Hematopoietic multipotent progenitor cell (in vitro differentiated cells): ENCODE measurements around the gene AGMO. TPM values are rescaled to one million over a fixed set of nuclear protein-coding genes. Genes with fewer than 3 reads are reported as not detected.

Experiments
- DNase-seq, 3 donors: peaks; one replicate each; pipeline ENCODE4 v3.0.0-alpha.2; 2011 to 2015; ENCODE audit warnings: low read depth in 2 of 3, low spot score in 2 of 3
- total RNA-seq: library from RNA; depleted of rRNA; stranded (reverse); fragments of >200 nt; gene quantifications from one replicate; pipeline ENCODE4 v1.2.3, GENCODE V29; 2012

AGMO gene
- total RNA-seq, 1 donor = not detected

DNA sequence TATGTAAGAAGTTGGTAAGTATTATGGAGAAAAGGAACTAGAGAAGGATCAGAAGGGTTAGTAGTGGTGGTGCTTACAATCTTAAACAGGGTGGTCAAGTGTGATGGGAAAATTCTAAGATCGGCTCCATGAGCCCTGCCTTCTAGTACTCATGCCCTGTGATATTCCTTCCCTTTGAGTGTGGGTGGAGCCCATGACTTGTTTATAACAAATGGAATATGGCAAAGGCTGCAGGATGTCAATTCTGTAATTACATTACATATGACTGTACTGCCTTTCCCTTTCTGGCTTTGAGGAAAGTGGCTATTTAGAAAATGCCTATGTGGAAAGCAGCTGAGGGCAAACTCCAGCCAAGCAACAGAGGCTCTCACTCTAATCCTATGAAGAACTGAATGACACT lies 309.6 kb downstream of the AGMO start:
- DNase-seq = no peak

DNA sequence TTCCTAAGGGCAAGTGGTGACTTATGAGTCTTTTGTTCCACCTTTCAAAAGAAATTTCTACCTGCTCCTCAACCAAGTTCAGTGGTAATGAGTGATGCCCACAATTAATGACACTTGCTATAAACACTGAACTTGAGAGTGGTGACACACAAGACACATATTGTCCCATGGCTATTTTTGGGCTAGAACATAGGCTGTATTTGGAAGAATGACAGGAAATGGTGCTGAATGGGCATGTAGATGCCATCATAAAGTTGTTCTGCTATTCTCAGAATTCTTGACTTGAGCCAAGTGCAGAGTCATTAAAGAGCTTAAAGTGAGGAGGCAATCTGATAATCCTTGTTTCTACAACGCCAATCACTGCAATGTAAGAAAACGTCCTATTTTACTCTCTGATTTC lies 313.3 kb downstream of the AGMO start:
- DNase-seq = no peak

DNA sequence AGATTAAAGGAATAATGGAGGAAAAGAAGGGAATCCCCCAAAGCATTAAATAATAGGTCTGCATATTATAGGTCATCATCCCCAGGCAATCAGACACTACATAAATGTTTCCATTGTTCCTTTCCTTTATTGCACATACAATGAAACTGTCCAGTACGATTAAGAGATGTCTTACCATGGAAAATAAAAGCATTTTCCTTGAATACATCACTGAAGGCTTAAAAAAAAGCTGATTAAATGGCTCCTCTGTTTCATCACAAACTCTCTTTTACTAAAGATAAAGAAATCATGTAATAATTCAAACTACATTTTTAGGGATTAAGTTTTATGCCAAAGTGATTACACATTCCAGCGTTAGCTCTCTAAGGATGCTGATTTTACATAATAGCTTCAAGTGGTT lies 316.0 kb downstream of the AGMO start:
- DNase-seq = no peak

DNA sequence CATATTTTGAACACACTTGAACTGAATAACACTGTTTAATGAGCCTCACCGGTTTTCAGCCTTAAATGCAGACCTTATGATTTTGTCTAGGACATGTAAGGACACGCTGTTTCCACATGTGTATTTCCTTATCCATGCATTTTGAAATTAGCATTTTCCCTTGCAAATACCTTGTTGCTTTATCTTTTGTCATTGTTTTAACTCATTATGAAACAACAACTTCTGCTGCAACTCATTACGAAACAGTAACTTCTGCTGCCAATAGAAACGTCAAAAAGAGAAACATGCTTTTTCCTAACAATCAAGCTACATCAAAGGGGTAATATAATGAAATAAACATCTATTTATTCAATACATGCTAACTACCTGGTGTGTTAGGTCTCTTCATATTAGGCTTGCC lies 322.0 kb downstream of the AGMO start:
- DNase-seq = no peak

DNA sequence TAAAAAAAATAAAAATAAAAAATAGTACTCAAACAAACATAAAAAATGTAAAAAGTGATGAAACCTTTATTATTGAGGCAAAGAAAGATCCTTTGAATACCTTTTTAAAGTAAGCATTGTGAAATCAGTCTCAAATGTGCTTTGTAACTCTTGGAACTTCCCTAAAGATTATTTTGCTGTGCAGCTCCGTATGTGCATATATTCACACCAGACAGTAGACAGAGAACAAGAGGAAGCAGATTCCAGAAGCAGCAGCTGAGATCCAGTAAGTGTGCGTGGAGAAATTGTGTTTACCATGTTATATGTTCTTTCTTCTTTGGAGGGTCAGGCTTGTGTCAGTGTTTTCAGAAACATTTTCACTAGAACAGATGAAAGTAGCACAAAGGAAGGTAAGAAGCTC lies 324.9 kb downstream of the AGMO start:
- DNase-seq = peak in 1 of 3 donors; percentile 49

DNA sequence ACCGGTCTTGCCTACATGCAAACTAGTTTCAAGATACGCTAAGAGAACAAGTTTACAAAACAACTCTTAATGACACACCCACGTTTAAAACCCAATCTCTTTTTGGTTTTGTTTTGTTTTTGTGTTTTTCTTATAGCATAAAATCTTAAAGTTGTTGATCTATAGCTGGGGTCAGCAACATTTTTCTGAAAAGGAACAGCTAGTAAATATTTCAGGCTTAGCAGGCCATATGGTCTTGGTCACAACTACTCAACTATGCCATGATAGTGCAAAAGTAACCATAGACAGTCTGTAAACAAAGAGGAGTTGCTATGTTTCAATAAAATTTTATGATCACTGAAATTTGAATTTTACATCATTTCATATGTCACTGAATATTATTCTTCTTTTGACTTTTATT lies 327.4 kb downstream of the AGMO start:
- DNase-seq = no peak

DNA sequence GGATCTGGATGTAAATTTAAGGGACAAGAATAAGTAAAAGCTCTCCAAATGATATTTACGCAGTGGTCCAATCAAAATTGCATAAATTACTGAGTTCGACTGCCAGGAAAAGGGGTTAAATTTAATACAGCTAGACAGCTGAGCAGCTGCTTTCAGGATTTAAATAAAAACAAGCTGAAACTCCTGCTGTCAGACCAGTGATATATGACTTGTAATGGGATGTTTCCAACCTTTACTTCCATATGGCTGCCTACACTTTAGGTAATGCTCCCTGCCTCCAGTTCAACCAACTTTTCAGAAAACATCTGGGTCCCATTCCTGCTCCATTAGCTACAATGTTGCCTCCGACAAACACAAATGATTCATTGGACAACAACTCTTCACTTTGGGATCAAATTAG lies 333.0 kb downstream of the AGMO start:
- no peak for DNase-seq

DNA sequence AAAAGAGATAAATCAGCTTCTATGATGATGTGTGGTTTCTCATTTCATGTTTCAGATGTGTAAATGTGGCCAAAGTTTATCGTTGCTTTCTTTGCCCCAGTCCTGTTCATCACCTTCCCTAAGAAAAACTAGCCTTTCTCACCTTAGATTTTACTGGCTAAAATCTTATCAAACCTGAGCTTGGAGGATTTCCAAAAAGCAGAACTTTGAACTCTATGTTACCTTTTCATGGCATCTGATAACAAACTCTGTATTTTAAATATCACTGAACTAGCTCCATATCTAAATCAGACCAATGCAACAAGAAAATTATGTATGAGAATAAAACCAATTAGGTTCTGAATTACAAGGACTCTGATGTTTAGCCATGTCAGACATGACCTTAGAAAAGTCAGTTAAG lies 335.8 kb downstream of the AGMO start:
- no peak for DNase-seq

DNA sequence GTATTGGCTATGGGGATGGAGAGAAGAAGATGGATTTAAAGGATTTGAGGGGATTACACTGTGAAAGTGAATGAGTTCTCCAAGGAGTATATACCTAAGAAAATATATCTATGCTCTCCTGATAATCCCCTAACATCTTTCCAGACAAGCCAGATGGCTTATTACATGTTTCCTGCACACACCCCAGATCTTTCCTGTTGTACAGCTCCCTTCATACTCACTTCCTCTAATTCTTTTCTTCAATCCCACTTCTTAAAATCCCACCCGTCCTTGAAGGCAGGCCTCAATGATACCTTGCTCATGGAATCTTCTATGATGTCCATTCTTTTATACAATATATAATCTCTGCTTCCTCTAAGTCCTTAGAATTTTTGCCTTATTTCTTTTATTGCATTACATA lies 342.1 kb downstream of the AGMO start:
- DNase-seq = no peak

DNA sequence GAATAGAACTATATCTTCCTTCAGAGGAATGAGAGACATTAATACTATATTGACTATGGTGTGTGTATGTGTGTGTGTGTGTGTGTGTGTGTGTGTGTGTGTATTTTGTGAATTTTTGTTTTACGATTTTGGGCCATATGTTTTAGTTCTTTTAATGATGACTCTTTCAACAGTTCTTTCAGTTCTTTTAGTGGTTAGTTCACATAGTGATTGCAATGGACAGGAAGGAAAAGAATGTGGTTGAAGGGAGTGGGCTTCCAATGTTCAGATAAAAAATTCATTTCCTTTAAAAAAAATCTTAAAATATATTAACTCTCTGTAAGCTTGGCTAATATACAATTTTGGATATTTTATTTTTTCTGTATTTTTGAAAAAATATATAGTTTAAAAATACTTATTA lies 343.6 kb downstream of the AGMO start:
- DNase-seq = peak in 1 of 3 donors; percentile 52

DNA sequence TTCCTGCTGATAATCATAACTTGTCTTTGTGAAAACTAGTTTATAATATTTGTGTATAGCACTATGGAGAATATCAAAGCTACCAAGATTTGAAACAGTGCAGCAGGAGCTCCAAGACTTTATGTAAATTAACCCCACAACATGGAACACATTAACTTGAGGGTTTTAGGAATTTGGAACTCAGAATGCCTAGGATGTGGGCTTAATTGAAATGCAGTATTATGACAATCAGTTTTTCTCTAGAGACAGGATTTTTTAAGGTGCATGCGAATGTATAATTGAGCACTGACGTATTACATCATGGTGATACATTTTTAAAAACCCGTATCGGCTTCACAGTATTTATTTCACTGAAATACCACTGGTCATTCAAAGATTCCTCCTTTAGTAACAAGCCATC lies 346.2 kb downstream of the AGMO start:
- no peak for DNase-seq

DNA sequence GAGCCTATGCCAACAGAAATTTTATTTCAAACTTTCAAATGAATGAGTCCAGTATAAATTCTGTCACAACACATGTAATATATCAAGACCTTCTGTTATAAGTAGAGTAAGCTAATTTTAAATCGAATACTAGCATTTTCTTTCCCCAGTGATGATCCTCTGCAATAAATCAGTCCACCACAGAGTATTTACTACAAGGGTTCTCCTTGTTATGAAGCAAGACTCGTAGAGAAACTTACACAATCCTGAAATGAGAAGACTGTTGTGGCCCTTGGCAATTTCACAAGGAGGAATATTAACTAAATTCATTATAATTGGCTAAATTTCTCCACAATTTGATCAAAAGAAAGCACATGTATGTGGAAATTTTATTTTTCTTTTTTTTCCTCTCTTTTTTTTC lies 346.8 kb downstream of the AGMO start:
- no peak for DNase-seq

DNA sequence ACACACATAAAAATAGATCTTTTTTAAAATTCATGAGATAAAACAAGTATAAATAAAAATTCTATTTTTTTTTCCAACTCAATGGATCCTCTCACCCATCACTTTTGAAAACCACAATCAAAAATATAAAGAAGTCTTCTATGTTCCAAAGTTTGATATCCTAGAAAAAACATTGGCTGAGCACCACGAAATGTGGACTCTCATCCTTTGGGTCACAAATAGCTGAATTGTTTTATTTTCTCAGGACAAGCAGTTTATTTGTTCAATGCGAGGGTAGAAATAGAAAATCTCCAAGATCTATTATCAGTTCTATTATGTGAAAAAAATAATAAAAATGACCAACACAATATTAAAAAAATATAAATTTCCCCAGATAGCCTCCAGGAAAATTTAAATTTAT lies 348.7 kb downstream of the AGMO start:
- no peak for DNase-seq

DNA sequence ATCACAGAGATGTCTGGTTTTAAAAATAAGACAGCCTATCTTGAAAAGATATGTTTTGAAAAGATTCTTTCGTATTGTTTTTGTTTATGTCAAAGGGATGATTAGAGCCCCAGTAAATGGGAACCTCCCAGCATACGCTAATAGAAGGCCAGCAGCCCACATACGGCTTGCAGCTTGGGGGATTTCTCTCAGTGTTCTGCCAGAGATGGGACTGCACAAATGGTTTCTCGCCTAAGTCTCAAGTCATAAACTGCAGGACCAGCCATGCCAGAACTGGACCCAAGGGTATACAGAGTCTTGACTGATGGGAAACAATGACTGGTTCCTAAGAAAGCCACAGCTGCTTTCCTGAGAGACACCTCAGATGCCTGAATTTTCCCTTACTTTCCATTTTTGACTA lies 352.4 kb downstream of the AGMO start:
- DNase-seq = no peak

DNA sequence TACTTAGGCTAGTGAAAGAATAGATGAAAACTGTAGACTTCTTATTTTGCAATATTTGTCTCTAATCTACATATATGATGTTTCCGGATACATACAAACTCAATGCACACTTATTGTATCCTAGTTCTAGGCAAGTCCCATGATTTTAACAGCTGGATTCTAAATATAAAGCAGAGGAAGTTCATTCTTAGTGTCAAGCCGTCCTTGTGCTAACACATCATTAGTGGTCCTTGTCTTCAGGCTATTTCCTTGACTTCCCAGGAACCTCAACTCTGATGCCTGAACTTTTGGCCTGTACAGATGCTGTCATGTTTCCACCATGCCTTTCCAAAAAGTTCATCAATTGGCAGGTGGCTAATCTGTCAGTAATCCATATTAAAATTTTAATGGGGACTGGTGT lies 357.4 kb downstream of the AGMO start:
- DNase-seq = no peak

DNA sequence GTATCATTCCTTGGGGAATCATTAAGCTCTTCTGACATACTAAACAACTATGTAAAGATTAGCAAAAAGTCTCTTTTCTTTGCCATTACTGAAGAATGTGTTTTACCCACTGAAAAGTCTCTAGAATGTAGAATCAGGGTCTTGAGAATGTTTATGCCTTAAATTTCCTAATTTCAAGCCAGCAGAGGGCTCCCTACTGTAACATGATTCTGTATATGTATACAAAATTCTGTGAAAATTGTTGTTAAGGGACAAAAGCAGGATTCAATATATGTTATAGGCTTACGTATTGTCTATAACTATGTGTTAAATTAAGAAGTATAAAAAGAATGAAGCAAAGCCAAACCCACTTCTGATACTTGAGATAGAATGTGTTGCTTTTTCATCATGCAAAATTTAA lies 362.3 kb downstream of the AGMO start:
- DNase-seq = peak in 2 of 3 donors; percentile 8 to 45

DNA sequence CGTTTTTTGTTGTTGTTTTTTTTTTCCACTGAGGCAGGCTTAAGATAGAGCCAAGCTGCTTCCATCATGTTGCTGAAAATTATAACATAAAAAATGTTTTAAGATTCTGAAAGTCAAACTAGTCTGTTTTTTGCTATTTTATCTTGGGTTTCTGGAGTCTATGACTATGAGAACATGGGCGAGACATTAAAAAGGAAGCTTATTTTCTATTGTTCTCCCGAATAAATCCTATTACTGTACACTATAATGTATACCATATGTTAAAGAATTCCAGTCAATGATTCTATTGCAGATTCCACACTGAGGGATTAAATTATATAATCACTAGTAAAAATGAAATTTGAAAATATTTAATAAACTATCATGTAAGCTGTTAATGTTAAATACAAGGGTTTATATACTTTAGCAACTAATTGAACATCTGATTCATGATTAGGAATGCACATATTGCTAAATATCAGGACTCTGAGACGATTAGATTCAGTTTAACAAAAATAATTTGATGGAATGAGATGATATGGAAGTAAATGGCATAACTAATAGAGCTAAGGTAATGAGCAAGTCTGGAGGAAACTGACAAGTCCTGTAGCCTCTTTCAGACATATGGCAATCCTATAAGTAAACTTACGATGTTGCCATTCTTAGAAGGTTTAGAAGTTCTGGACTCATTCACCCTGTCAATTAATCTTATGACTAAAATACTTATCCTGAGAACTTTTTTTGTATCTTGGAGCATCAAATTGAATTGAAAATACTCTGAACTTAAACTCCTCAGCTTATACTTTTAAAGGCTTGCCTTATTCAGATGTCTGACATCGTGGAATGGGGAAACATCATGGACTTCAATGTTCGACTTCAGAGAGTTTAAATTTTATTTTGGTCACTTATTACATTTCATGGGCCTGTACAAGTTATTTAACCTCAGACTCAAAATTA lies 364.5 kb downstream of the AGMO start:
- DNase-seq = no peak

DNA sequence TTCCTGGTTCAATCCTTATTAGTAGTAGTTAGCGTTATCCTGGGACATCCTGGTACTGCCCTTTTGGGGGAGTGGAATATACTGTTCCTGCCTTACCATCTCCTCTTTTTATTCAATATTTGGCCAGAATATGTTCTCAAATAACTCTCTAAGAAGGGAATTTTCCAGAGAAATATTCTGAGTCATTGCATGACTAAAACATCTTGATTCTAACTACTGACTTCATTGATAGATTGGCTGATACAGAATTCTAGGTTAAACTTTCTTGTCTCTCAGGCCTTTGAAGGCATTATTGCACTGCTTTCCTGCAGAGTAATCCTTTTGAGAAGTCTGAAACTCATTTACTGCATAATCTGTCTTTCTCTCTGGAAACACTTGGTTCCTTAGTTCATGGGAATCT lies 383.8 kb downstream of the AGMO start:
- DNase-seq = no peak

DNA sequence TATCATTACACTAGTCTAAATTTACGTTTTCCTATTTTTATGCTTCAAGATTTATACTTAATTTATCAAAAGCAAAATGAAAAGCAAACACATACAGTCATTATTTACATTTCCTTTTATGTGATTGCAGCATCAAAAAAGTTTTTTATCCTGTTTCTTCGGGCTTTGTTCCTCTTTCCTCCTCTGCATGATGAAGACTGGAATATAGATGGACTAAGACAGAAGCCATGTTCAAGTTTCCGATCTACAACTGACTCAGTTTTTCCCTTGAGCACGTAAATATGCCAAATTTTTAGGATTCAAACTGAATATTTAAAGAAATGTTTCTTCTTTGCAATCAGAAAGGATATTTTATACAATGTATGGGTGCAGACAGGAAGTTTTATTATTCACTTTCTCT lies 385.7 kb downstream of the AGMO start:
- no peak for DNase-seq

DNA sequence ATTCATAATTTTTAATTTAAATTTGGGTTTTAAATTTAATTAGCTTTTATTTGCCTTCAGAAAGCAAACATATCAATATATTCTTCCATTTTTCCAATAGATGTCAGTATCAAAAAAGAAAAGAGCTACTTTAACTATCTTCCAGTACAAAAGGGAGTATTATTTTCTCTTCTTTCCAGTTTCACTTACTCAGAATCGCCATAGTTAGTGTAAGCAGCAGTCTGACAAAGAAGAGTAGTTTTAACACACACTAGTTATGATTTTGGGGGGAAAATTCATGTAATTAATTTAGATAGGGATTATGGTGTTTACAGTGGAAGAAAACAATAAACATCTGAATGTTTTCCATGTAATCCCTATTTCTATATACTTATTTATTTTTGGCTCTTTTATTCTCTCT lies 386.7 kb downstream of the AGMO start:
- DNase-seq = no peak

DNA sequence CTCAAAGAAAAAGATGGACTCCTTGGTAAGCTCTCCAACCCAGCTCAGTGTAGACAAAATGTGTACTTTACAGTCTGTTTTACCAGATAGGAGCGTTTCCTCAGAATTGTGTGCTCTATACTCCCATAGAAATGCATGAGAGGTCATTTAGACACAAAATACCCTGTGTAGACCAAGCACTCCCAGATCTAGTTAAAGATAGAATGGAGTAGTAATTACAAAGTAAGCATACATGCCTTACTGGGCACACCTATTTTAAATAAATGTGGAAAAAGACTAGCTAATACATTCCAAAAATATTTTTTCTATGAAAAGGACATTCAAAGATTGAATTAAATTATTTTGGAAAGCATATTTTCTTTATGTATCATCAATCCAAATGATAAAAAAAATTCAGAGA lies 387.3 kb downstream of the AGMO start:
- DNase-seq = no peak

DNA sequence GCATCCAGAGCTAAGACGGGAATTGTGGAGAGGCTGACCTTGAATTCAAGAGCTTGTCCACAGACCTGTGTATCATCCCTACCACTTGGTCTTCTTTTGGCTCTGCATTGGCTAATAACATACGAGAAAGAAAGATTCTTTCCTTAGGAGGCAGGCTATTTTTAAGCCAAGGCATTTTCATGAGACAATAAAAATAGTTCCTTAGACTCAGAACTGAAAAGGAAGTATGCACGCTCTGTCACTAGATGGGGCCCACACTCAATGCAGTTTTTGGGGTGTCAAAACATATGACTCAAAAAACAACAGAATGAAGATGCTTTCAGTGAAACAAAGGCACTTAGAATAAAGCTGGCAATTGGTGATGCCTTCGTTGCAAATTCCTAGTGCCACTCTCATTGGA lies 393.3 kb downstream of the AGMO start:
- DNase-seq = peak in 1 of 3 donors; percentile 0

DNA sequence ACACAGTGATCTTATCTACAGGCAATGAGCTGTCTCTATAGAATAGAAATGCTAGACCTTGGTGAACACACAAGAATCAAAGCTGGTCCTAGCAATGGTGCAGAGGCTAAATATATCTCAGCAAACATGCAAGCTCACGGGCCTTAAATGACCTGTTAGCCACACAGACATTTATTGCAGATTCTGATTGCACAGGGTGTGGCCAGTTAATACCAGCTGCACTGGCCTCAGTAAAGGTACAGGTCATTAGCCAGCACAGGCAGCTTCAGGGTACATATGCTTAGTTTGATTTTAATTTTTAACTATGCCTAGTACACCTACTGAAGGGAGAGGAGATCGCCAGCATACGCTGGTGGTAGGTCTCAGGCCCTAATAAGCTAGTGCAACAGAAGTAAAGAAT lies 393.9 kb downstream of the AGMO start:
- DNase-seq = no peak
